ENCODE data around the gene WRAP53.

Gene WRAP53

GRCh38 chr17:7684851-7685532 is 3.3 kb upstream of the WRAP53 start:
- no peak for DNase-seq (ENCODE audit: low read depth in 2 of 2)

GRCh38 chr17:7685533-7686221 is 2.6 kb upstream of the WRAP53 start:
- peak; percentile 77 to 82 for DNase-seq (ENCODE audit: low read depth in 2 of 2)

- DNase-seq (ENCODE audit: low read depth in 2 of 2) = peak; percentile 62 to 70
Measured at GRCh38 chr17:7686222-7687071, 1.8 kb upstream of the WRAP53 start.

GRCh38 chr17:7687072-7687907 is 987 bp upstream of the WRAP53 start, which contains the start of gene TP53:
TSS of gene TP53 (minus strand) at chr17:7687490. CDS start at chr17:7676594, 10,896 bp downstream.
- DNase-seq (ENCODE audit: low read depth in 2 of 2) = peak; percentile 76 to 84

GRCh38 chr17:7688808-7689316 is 585 bp downstream of the WRAP53 start:
- DNase-seq (ENCODE audit: low read depth in 2 of 2) = no peak

- DNase-seq (ENCODE audit: low read depth in 2 of 2) = no peak
Measured at GRCh38 chr17:7695586-7695985, 7.3 kb downstream of the WRAP53 start.

GRCh38 chr17:7697828-7698588 is 9.7 kb downstream of the WRAP53 start:
- DNase-seq (ENCODE audit: low read depth in 2 of 2) = no peak

- DNase-seq (ENCODE audit: low read depth in 2 of 2) = no peak
Measured at GRCh38 chr17:7700510-7700909, 12.2 kb downstream of the WRAP53 start.

- DNase-seq (ENCODE audit: low read depth in 2 of 2) = no peak
Measured at GRCh38 chr17:7701681-7702080, 13.4 kb downstream of the WRAP53 start.

- DNase-seq (ENCODE audit: low read depth in 2 of 2) = no peak
Measured at GRCh38 chr17:7702776-7703175, 14.5 kb downstream of the WRAP53 start.

- no peak for DNase-seq (ENCODE audit: low read depth in 2 of 2)
Measured at GRCh38 chr17:7703584-7704479, 15.6 kb downstream of the WRAP53 start.

- DNase-seq (ENCODE audit: low read depth in 2 of 2) = no peak
Measured at GRCh38 chr17:7704601-7705268, 16.5 kb downstream of the WRAP53 start, which contains the start of gene EFNB3. TSS of gene EFNB3 (plus strand) at chr17:7705202. CDS start at chr17:7705599, 397 bp downstream.

GRCh38 chr17:7705269-7706255 is 17.3 kb downstream of the WRAP53 start:
- DNase-seq (ENCODE audit: low read depth in 2 of 2) = no peak

GRCh38 chr17:7706631-7707354 is 18.5 kb downstream of the WRAP53 start:
- DNase-seq (ENCODE audit: low read depth in 2 of 2) = no peak

- no peak for DNase-seq (ENCODE audit: low read depth in 2 of 2)
Measured at GRCh38 chr17:7707446-7707845, 19.2 kb downstream of the WRAP53 start.

- DNase-seq (ENCODE audit: low read depth in 2 of 2) = no peak
Measured at GRCh38 chr17:7707858-7708750, 19.8 kb downstream of the WRAP53 start.

All from stimulated activated CD4-positive, alpha-beta T cell treated with anti-CD3 and anti-CD28 coated beads, Interleukin-12 subunit alpha, Interleukin-12 subunit beta, amount 100 ng/mL, for 24 hours (primary cell).